H1 (cell line): ENCODE data around the gene AK5. TPM values are rescaled to one million over a fixed set of nuclear protein-coding genes. Genes with fewer than 3 reads are reported as not detected.

Source experiments
- CTCF ChIA-PET: fragments of 300-600 bp; sonication (Branson Sonifier 250); formaldehyde crosslinking; loops from one replicate; lab custom pipeline; 2021; ENCODE audit not compliant: partially characterized antibody; lab: Charles Lee
- POLR2A ChIA-PET: fragments of 300-600 bp; sonication (Branson Sonifier 250); formaldehyde crosslinking; loops from one replicate; lab custom pipeline; 2021; ENCODE audit warnings: inconsistent platforms; ENCODE audit not compliant: partially characterized antibody; lab: Charles Lee
- DNase-seq, 2 experiments: peaks; one replicate each; pipeline versions ENCODE4 v3.0.0 to v3.0.0-alpha.2; 2010 to 2022; ENCODE audit warnings: low spot score in 2 of 2, low read depth in 1 of 2, mixed read lengths in 1 of 2
- FAIRE-seq: peaks from 2 replicates; lab custom pipeline; 2011; peaks lifted over from hg19 to GRCh38; lab: Jason Lieb, UNC
- H2AFZ ChIP-seq: 2 replicates; pipeline ENCODE4 v1.8.1; 2012; ENCODE audit warnings: low read length, inconsistent platforms
- H2AK5ac ChIP-seq: 2 replicates; pipeline ENCODE4 v1.6.1; 2013; ENCODE audit warnings: low read depth, low read length
- H2BK120ac ChIP-seq: replicated peaks from 2 replicates; pipeline ENCODE3; 2013; ENCODE audit warnings: low read depth, low read length, inconsistent platforms
- H2BK12ac ChIP-seq: 2 replicates; pipeline ENCODE4 v1.6.1; 2013; ENCODE audit warnings: low read depth, low read length
- H2BK15ac ChIP-seq: 2 replicates; pipeline ENCODE4 v1.6.1; 2013; ENCODE audit warnings: low read length
- H2BK20ac ChIP-seq: 2 replicates; pipeline ENCODE4 v1.6.1; 2013; ENCODE audit warnings: low read length
- H2BK5ac ChIP-seq: 2 replicates; pipeline ENCODE4 v1.6.1; 2013; ENCODE audit warnings: low read depth, low read length
- H3K14ac ChIP-seq: 2 replicates; pipeline ENCODE4 v1.6.1; 2013; ENCODE audit warnings: inconsistent platforms; ENCODE audit not compliant: insufficient read length
- H3K18ac ChIP-seq: 2 replicates; pipeline ENCODE4 v1.6.1; 2013; ENCODE audit warnings: low read length; ENCODE audit errors: extremely low read depth
- H3K23ac ChIP-seq: 2 replicates; pipeline ENCODE4 v1.6.1; 2013; ENCODE audit warnings: inconsistent platforms; ENCODE audit not compliant: insufficient read length
- H3K23me2 ChIP-seq: 2 replicates; pipeline ENCODE4 v1.6.1; 2013; ENCODE audit warnings: low read depth, low read length
- H3K27ac ChIP-seq: 2 replicates; pipeline ENCODE4 v1.6.1; 2011; ENCODE audit warnings: low read depth, low read length, inconsistent platforms
- H3K27me3 ChIP-seq, 4 experiments: replicated peaks in 1 of 4; 1 replicate in 1 of 4; 2 replicates in 3 of 4; pipeline versions ENCODE4 v1.6.1 to v1.8.1; 2011 to 2013; ENCODE audit warnings: low read length in 3 of 4, mild to moderate bottlenecking in 3 of 4, inconsistent platforms in 2 of 4, mixed read lengths in 2 of 4, moderate library complexity in 1 of 4; ENCODE audit not compliant: control insufficient read depth in 3 of 4, insufficient read depth in 3 of 4; ENCODE audit errors: extremely low read depth in 1 of 4
- H3K36me3 ChIP-seq, 4 experiments: 2 replicates each; pipeline versions ENCODE4 v1.6.1 to v1.8.1; 2011 to 2013; ENCODE audit warnings: mild to moderate bottlenecking in 4 of 4, low read length in 3 of 4, moderate library complexity in 2 of 4, control low read depth in 1 of 4, inconsistent platforms in 1 of 4; ENCODE audit not compliant: insufficient read depth in 4 of 4, control insufficient read depth in 2 of 4
- H3K4ac ChIP-seq: replicated peaks from 2 replicates; pipeline ENCODE3; 2013; ENCODE audit warnings: low read length, low read depth, mixed read lengths, inconsistent platforms; ENCODE audit not compliant: insufficient read length
- H3K4me1 ChIP-seq, 4 experiments: replicated peaks in 1 of 4; 1 replicate in 1 of 4; 2 replicates in 3 of 4; pipeline versions ENCODE4 v1.6.1 to v1.8.1; 2011 to 2013; ENCODE audit warnings: low read length in 3 of 4, inconsistent platforms in 2 of 4, mixed read lengths in 1 of 4; ENCODE audit not compliant: insufficient read depth in 4 of 4, control insufficient read depth in 3 of 4
- H3K4me2 ChIP-seq, 2 experiments: 2 replicates each; pipeline versions ENCODE4 v1.6.1 to v1.8.1; 2011 to 2013; ENCODE audit warnings: low read depth in 2 of 2, low read length in 2 of 2, control low read depth in 1 of 2, inconsistent platforms in 1 of 2, mild to moderate bottlenecking in 1 of 2; ENCODE audit not compliant: insufficient read depth in 1 of 2
- H3K4me3 ChIP-seq, 4 experiments: fragments of 200-600, 300-600 bp in 1 of 4; sonication (generic), shearing (Covaris generic), sonication (Bioruptor Twin) in 1 of 4; 2 replicates each; pipeline versions ENCODE4 v1.5.1 to v1.8.1; 2011 to 2016; ENCODE audit warnings: low read length in 4 of 4, low read depth in 3 of 4, control low read depth in 2 of 4, inconsistent platforms in 2 of 4, mild to moderate bottlenecking in 2 of 4, mixed read lengths in 1 of 4, moderate library complexity in 1 of 4; ENCODE audit not compliant: insufficient read depth in 2 of 4; ENCODE audit errors: extremely low read depth in 1 of 4
- H3K56ac ChIP-seq: replicated peaks from 2 replicates; pipeline ENCODE3; 2013; ENCODE audit warnings: low read depth, mild to moderate bottlenecking, mixed read lengths, low read length, inconsistent platforms; ENCODE audit not compliant: insufficient read length
- H3K79me1 ChIP-seq: 2 replicates; pipeline ENCODE4 v1.6.1; 2013; ENCODE audit warnings: low read depth, low read length, control low read depth
- H3K79me2 ChIP-seq, 2 experiments: 2 replicates each; pipeline versions ENCODE4 v1.6.1 to v1.8.1; 2012 to 2013; ENCODE audit warnings: low read length in 2 of 2, mild to moderate bottlenecking in 2 of 2, inconsistent platforms in 1 of 2; ENCODE audit not compliant: insufficient read depth in 2 of 2, control insufficient read depth in 1 of 2
- H3K9ac ChIP-seq, 4 experiments: replicated peaks in 1 of 4; 1 replicate in 1 of 4; 2 replicates in 3 of 4; pipeline versions ENCODE4 v1.6.1 to v1.8.1; 2011 to 2013; ENCODE audit warnings: low read depth in 3 of 4, low read length in 3 of 4, control low read depth in 2 of 4, mild to moderate bottlenecking in 2 of 4, moderate library complexity in 2 of 4, inconsistent platforms in 1 of 4; ENCODE audit errors: extremely low read depth in 1 of 4
- H3K9me3 ChIP-seq, 2 experiments: 2 replicates each; pipeline versions ENCODE4 v1.6.1 to v1.8.1; 2012 to 2013; ENCODE audit warnings: mild to moderate bottlenecking in 2 of 2, moderate library complexity in 2 of 2, control low read depth in 1 of 2, inconsistent platforms in 1 of 2, low read depth in 1 of 2, low read length in 1 of 2, mixed read lengths in 1 of 2; ENCODE audit not compliant: insufficient read depth in 2 of 2
- H4K20me1 ChIP-seq, 2 experiments: replicated peaks in 1 of 2; 2 replicates each; pipeline versions ENCODE3 to v1.8.1; 2011 to 2013; ENCODE audit warnings: inconsistent platforms in 2 of 2, low read length in 2 of 2, mild to moderate bottlenecking in 1 of 2; ENCODE audit not compliant: insufficient read depth in 2 of 2, control insufficient read depth in 1 of 2
- H4K5ac ChIP-seq: 2 replicates; pipeline ENCODE4 v1.6.1; 2013; ENCODE audit warnings: low read length, low read depth, mixed read lengths, inconsistent platforms; ENCODE audit not compliant: insufficient read length
- H4K8ac ChIP-seq: 2 replicates; pipeline ENCODE4 v1.8.0; 2013; ENCODE audit warnings: mild to moderate bottlenecking, moderate library complexity, low read length, inconsistent platforms; ENCODE audit not compliant: insufficient read depth; ENCODE audit errors: extremely low read depth
- H4K91ac ChIP-seq: replicated peaks from 2 replicates; pipeline ENCODE3; 2013; ENCODE audit warnings: low read length, mixed read lengths, inconsistent platforms; ENCODE audit not compliant: insufficient read length
- ATF2 ChIP-seq: IDR thresholded peaks from 2 replicates; pipeline ENCODE4 v1.6.1; 2012; ENCODE audit warnings: low read length, inconsistent platforms
- BACH1 ChIP-seq: IDR thresholded peaks from 2 replicates; pipeline ENCODE4 v1.6.1; 2012; ENCODE audit warnings: low read length, improper control_type of control experiment
- CBX8 ChIP-seq: fragments of 300-800, 300-1000 bp; sonication (generic); IDR thresholded peaks from 2 replicates; pipeline ENCODE4 v1.7.1; 2016; ENCODE audit warnings: low read depth, low read length, borderline replicate concordance
- CEBPB ChIP-seq: IDR thresholded peaks from 2 replicates; pipeline ENCODE4 v1.6.1; 2012; ENCODE audit warnings: low read depth, low read length
- E2F6 ChIP-seq: IDR thresholded peaks from 2 replicates; pipeline ENCODE4 v1.6.1; 2012; ENCODE audit warnings: inconsistent platforms
- FOSL1 ChIP-seq: IDR thresholded peaks from 2 replicates; pipeline ENCODE4 v1.6.1; 2011; ENCODE audit warnings: mild to moderate bottlenecking, low read depth, low read length, moderate library complexity; ENCODE audit not compliant: insufficient read depth
- KDM4A ChIP-seq: IDR thresholded peaks from one replicate; pipeline ENCODE4 v1.7.1; 2012; ENCODE audit warnings: low read depth, mild to moderate bottlenecking, moderate library complexity, low read length, inconsistent platforms; ENCODE audit not compliant: severe bottlenecking
- POLR2A ChIP-seq, 2 experiments: IDR thresholded peaks; 1 replicate in 1 of 2; 2 replicates in 1 of 2; pipeline ENCODE4 v1.6.1; 2011; ENCODE audit warnings: low read depth in 2 of 2, low read length in 2 of 2, mild to moderate bottlenecking in 2 of 2; ENCODE audit errors: control extremely low read depth in 1 of 2
- RBBP5 ChIP-seq: IDR thresholded peaks from 2 replicates; pipeline ENCODE4 v1.7.1; 2012; ENCODE audit warnings: low read depth, mild to moderate bottlenecking, inconsistent platforms, low read length, moderate library complexity, borderline replicate concordance
- SAP30 ChIP-seq: fragments of 300-600 bp; sonication (generic); IDR thresholded peaks from 2 replicates; pipeline ENCODE4 v1.7.1; 2012; ENCODE audit warnings: low read length, moderate library complexity, mild to moderate bottlenecking, inconsistent platforms; ENCODE audit not compliant: insufficient read depth, insufficient replicate concordance
- TBP ChIP-seq: IDR thresholded peaks from 2 replicates; pipeline ENCODE4 v1.6.1; 2011; ENCODE audit warnings: low read depth, low read length, improper control_type of control experiment
- TEAD4 ChIP-seq: IDR thresholded peaks from 2 replicates; pipeline ENCODE4 v1.6.1; 2012; ENCODE audit warnings: low read depth, low read length, inconsistent platforms, mixed read lengths
- YY1 ChIP-seq: IDR thresholded peaks from 2 replicates; pipeline ENCODE4 v1.6.1; 2011; ENCODE audit warnings: low read depth, mild to moderate bottlenecking, low read length
- WGBS, 2 experiments: shearing (Covaris generic) in 1 of 2; methylation state at CpG; one replicate each; pipeline versions ENCODE4 v1.1.6 to v1.1.7; 2013 to 2015; ENCODE audit warnings: low lambda C conversion rate in 2 of 2, mixed read lengths in 2 of 2, inconsistent platforms in 1 of 2, low coverage in 1 of 2, missing lambda C conversion rate in 1 of 2; ENCODE audit not compliant: insufficient replicate concordance in 2 of 2, insufficient coverage in 1 of 2, insufficient read length in 1 of 2; ENCODE audit errors: extremely low coverage in 1 of 2, missing lambda C conversion rate in 1 of 2; 5-methylcytosine and 5-hydroxymethylcytosine counted together
- polyA plus RNA-seq, 7 experiments: library from polyadenylated mRNA; depleted of rRNA in 3 of 7; stranded (reverse) in 5 of 7; unstranded in 2 of 7; fragments of >200 nt in 5 of 7; fragments of 200-250 nt in 2 of 7; gene quantifications; 1 replicate in 5 of 7; 2 replicates in 1 of 7; 4 replicates in 1 of 7; pipeline versions ENCODE4 v1.2.1 to v1.2.3, GENCODE V29; 2011 to 2013; ENCODE audit warnings: missing spikeins in 2 of 7, mixed read lengths in 2 of 7
- total RNA-seq: library from RNA; stranded (reverse); fragmentation: NEBNext Ultra II Directional; extraction: Animal tissue kit (Norgen Biotek cat#: 25700); gene quantifications from 2 replicates; pipeline ENCODE4 v1.2.1, GENCODE V29; 2021

The AK5 gene
- total and polyA plus RNA-seq, 2 of the 8 experiments (the other 6 are each of a cell fraction or from before 2014, with no cell fraction given) = 2.0 to 7.1 TPM

- no peak overlapping the region for H2BK5ac ChIP-seq
- no peaks in the 10 kb centered on the region for H3K36me3 ChIP-seq
- no peak overlapping the region for H2BK12ac ChIP-seq
- TF ChIP-seq KDM4A = no peak
- no peak for TF ChIP-seq TBP
- no peak for TF ChIP-seq E2F6
- no peak for TF ChIP-seq POLR2A (IDR thresholded peaks at IDR 0.05; ENCODE audit: control extremely low read depth in 1 of 2, low read depth in 2 of 2, low read length in 2 of 2)
- no peak for TF ChIP-seq FOSL1
- TF ChIP-seq CEBPB = no peak
- no peak for TF ChIP-seq BACH1
- TF ChIP-seq CBX8 = no peak
- no peak for TF ChIP-seq ATF2
- no peak for TF ChIP-seq RBBP5
- no peak for TF ChIP-seq SAP30
- no peak for TF ChIP-seq YY1
- TF ChIP-seq TEAD4 = no peak
These were observed 14.8 kb upstream of the AK5 start for GRCh38 chr1:77267035-77267434.

More at GRCh38 chr1:77267035-77267434, 14.8 kb upstream of the AK5 start:
- no peaks in the 10 kb centered on the region for H3K9me3 ChIP-seq
- no peak overlapping the region for H2BK15ac ChIP-seq
- no peaks in the 10 kb centered on the region for H3K79me1 ChIP-seq
- H3K4me1 ChIP-seq = peaks cover 0 to 3% (median 0%) of the 10 kb centered on the region in 4 experiments; a peak in 2 of 7 replicates
- no peak overlapping the region for H3K4me2 ChIP-seq
- no peak overlapping the region for H3K9ac ChIP-seq
- FAIRE-seq (no peak), DNase-seq (no peak)
- no peak overlapping the region for H3K23ac ChIP-seq
- H2BK120ac ChIP-seq = no peak overlapping the region
- H2BK20ac ChIP-seq = no peak overlapping the region
- peaks cover 3% of the 10 kb centered on the region; the same call in 1 of the 2 replicates for H3K23me2 ChIP-seq
- H2AK5ac ChIP-seq = no peak overlapping the region
- H3K27ac ChIP-seq = no peak overlapping the region
- H3K18ac ChIP-seq = no peak overlapping the region
- ChIA-PET POLR2A (no interaction called here), CTCF (no interaction called here)
- H4K91ac ChIP-seq = no peak overlapping the region
- H3K79me2 ChIP-seq = no peaks in the 10 kb centered on the region
- no peak overlapping the region for H2AFZ ChIP-seq
- H4K20me1 ChIP-seq = no peaks in the 10 kb centered on the region
- no peak overlapping the region for H3K56ac ChIP-seq
- H3K14ac ChIP-seq = no peak overlapping the region
- H3K4me3 ChIP-seq = no peak overlapping the region
- H4K8ac ChIP-seq = no peak overlapping the region
- H3K27me3 ChIP-seq = peaks cover 6 to 10% (median 8%) of the 10 kb centered on the region in 4 experiments; a peak in 5 of 7 replicates
- WGBS, 2 experiments = 100% methylated on average over 1 of the region's 1 CpG; no CpG with 5 or more reads in 1 of the 2 experiments
- H3K4ac ChIP-seq = no peak overlapping the region
- no peak overlapping the region for H4K5ac ChIP-seq
